Fibroblast of skin of left quadriceps (primary cell): ENCODE measurements around the gene MAP3K20.
"Not testable (repeated sequence)": the region's sequence is repeated elsewhere in the genome, so short reads cannot be mapped to it uniquely, and the experiment has no call there.

ENCODE experiments used
- DNase-seq, 2 experiments: peaks; one replicate each; pipeline ENCODE4 v3.0.0-alpha.2; 2013; ENCODE audit warnings: low read depth in 2 of 2

MAP3K20 gene

GRCh38 chr2:173278794-173279526, 203.3 kb downstream of the MAP3K20 start:
- no peak for DNase-seq

- DNase-seq: no peak
Measured at GRCh38 chr2:173279527-173279868, 203.9 kb downstream of the MAP3K20 start.

GRCh38 chr2:173280853-173281252, 205.2 kb downstream of the MAP3K20 start:
- no peak for DNase-seq

GRCh38 chr2:173281898-173282297, 206.3 kb downstream of the MAP3K20 start:
- not testable (repeated sequence) for DNase-seq

- DNase-seq: no peak
Measured at GRCh38 chr2:173282795-173283545, 207.3 kb downstream of the MAP3K20 start.

- no peak for DNase-seq
Measured at GRCh38 chr2:173286153-173286809, 210.6 kb downstream of the MAP3K20 start.

GRCh38 chr2:173287594-173287993, 211.9 kb downstream of the MAP3K20 start:
- no peak for DNase-seq

- no peak for DNase-seq
Measured at GRCh38 chr2:173288561-173288960, 212.9 kb downstream of the MAP3K20 start.

- no peak for DNase-seq
Measured at GRCh38 chr2:173290046-173290445, 214.4 kb downstream of the MAP3K20 start.

- no peak for DNase-seq
Measured at GRCh38 chr2:173290518-173290917, 214.9 kb downstream of the MAP3K20 start.

- no peak for DNase-seq
Measured at GRCh38 chr2:173291412-173291811, 215.8 kb downstream of the MAP3K20 start.

- DNase-seq: no peak
Measured at GRCh38 chr2:173296235-173296634, 220.6 kb downstream of the MAP3K20 start.

GRCh38 chr2:173298536-173299097, 223.0 kb downstream of the MAP3K20 start:
- DNase-seq: no peak

- no peak for DNase-seq
Measured at GRCh38 chr2:173299764-173300163, 224.1 kb downstream of the MAP3K20 start.

- no peak for DNase-seq
Measured at GRCh38 chr2:173300458-173300857, 224.8 kb downstream of the MAP3K20 start.

- DNase-seq: not testable (repeated sequence)
Measured at GRCh38 chr2:173301549-173301948, 225.9 kb downstream of the MAP3K20 start.

- no peak for DNase-seq
Measured at GRCh38 chr2:173305303-173305702, 229.7 kb downstream of the MAP3K20 start.

GRCh38 chr2:173307293-173307692, 231.6 kb downstream of the MAP3K20 start:
- DNase-seq: no peak

- DNase-seq: not testable (repeated sequence)
Measured at GRCh38 chr2:173309370-173309769, 233.7 kb downstream of the MAP3K20 start.

GRCh38 chr2:173311844-173312606, 236.4 kb downstream of the MAP3K20 start:
- DNase-seq: no peak
